GM21390 (cell line): ENCODE measurements around the gene XRN1.
A peak's percentile ranks its signal among the peaks of the same experiment; 100 is the strongest.
"Not testable (repeated sequence)": the region's sequence is repeated elsewhere in the genome, so short reads cannot be mapped to it uniquely, and the experiment has no call there.

ENCODE experiments used
- ATAC-seq: cut with Tn5 transposase; IDR thresholded peaks from one replicate; pipeline ENCODE4 v1.9.1; 2021; ENCODE audit not compliant: unreplicated experiment

The XRN1 gene

GRCh38 chr3:142447852-142448823 is at the start of gene XRN1:
Gene XRN1 (minus strand): TSS chr3:142448037. CDS start chr3:142447944, 93 bp downstream.
- ATAC-seq, result peak; percentile 76

- ATAC-seq, result no peak
Measured at GRCh38 chr3:142495103-142495502, 47.3 kb upstream of the XRN1 start.

GRCh38 chr3:142492184-142492583 is 44.3 kb upstream of the XRN1 start:
- ATAC-seq, result no peak

- no peak for ATAC-seq
Measured at GRCh38 chr3:142489572-142490323, 41.9 kb upstream of the XRN1 start.

GRCh38 chr3:142484912-142485435 is 37.1 kb upstream of the XRN1 start:
- no peak for ATAC-seq

- ATAC-seq, result no peak
Measured at GRCh38 chr3:142481196-142481595, 33.4 kb upstream of the XRN1 start.

- ATAC-seq, result no peak
Measured at GRCh38 chr3:142470826-142471225, 23.0 kb upstream of the XRN1 start.

- ATAC-seq, result no peak
Measured at GRCh38 chr3:142468456-142468855, 20.6 kb upstream of the XRN1 start.

- ATAC-seq, result no peak
Measured at GRCh38 chr3:142467768-142468167, 19.9 kb upstream of the XRN1 start.

GRCh38 chr3:142460689-142461088 is 12.9 kb upstream of the XRN1 start:
- ATAC-seq, result no peak

GRCh38 chr3:142459929-142460328 is 12.1 kb upstream of the XRN1 start:
- no peak for ATAC-seq

- ATAC-seq, result no peak
Measured at GRCh38 chr3:142459096-142459495, 11.3 kb upstream of the XRN1 start.

- no peak for ATAC-seq
Measured at GRCh38 chr3:142450881-142451280, 3.0 kb upstream of the XRN1 start.

- no peak for ATAC-seq
Measured at GRCh38 chr3:142450189-142450588, 2.4 kb upstream of the XRN1 start.

GRCh38 chr3:142447301-142447851 is 461 bp downstream of the XRN1 start:
- ATAC-seq, result peak; percentile 31

- ATAC-seq, result peak; percentile 64
Measured at GRCh38 chr3:142445816-142446254, 2.0 kb downstream of the XRN1 start.

GRCh38 chr3:142444343-142444742 is 3.5 kb downstream of the XRN1 start:
- no peak for ATAC-seq

- ATAC-seq, result not testable (repeated sequence)
Measured at GRCh38 chr3:142443060-142443459, 4.8 kb downstream of the XRN1 start.

GRCh38 chr3:142439499-142440220 is 8.2 kb downstream of the XRN1 start:
- ATAC-seq, result not testable (repeated sequence)

GRCh38 chr3:142438096-142438495 is 9.7 kb downstream of the XRN1 start:
- ATAC-seq, result not testable (repeated sequence)
